ENCODE data around the gene TBX1.
A peak's percentile ranks its signal among the peaks of the same experiment; 100 is the strongest.

The TBX1 gene

DNA sequence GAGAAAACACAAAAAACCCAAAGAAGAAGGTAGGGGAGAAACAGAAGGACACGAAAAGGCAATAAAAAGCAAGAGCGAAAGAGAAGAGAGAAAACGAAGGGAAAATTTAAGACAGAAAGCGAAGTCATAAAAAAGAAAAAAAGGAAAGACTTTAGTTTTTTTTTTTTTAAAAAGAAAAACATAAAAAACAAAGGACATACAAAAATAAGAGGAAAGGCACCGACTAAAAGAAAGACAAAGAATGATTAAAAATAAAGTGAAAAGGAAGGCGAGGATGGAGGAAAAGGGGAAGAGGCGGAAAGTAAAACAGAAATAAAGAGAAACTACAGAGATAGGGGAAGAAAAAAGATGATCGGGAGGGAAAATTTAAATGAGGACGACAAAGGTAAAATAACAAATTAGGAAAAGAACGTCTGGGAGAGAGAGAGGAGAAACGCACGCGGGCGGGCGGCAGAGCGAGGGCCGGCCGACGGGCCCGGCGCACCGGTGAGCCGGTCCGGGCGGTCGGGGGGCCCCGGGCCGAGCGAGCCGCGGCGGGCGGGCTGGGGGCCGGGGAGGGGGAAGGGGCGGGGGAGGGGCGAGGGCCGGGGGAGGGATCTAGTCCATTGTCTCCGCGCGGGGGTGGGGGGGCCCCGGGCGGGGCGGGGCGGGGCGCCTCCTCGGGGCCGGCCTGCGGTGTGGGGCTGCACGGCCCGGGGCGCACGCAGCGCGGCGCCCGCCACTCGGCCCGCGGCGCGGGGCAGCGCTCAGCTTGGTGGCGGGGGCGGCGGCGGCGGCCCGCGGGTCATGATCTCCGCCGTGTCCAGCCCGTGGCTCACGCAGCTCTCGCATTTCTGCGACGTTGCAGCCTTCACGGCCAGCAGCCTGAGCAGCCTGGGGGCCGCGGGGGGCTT lies at the start of gene TBX1:
Gene TBX1, plus strand, starts transcription at position 721 of the 893 bp plus-strand sequence. Its CDS starts 66 bp downstream, at position 787.
- H3K27ac Mint-ChIP-seq = peak within 1 kb of the TSS; percentile 53
- H3K4me3 Mint-ChIP-seq = peak within 1 kb of the TSS; percentile 79
- no peaks in the 10 kb centered on the region for H3K9me3 Mint-ChIP-seq
- H3K4me1 Mint-ChIP-seq (ENCODE audit: low read depth) = peaks cover 20% of the 10 kb centered on the region
- H3K36me3 Mint-ChIP-seq (ENCODE audit: low read depth) = peaks cover 2% of the 10 kb centered on the region
- no peak for DNase-seq (ENCODE audit: low spot score)
- peaks cover 67% of the 10 kb centered on the region for H3K27me3 Mint-ChIP-seq (ENCODE audit: low read depth)

DNA sequence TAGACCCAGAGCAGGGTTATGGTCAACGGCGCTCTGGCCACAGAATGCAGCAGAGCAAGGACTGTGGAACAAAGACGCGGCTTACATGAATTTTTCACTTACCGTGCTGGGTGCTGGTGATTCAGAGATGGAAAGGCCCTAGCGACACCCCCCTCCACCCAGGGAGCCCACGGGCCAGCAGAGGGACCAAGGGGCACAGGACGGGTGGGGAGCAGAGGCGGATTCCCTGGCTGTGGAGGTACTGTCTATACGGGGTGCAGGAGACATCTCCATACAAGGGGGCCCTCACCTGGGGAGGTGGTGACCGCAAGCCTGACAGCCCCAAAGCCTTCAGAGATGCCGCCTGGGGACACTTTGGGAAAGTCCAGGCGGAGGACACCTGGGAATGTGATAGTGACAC lies 47.3 kb upstream of the TBX1 start:
- Mint-ChIP-seq H3K9me3 (no peaks in the 10 kb centered on the region), H3K4me1 (ENCODE audit: low read depth) (peaks cover 2% of the 10 kb centered on the region), H3K27ac (no peak overlapping the region), H3K4me3 (peak overlapping the region; percentile 62), H3K36me3 (ENCODE audit: low read depth) (no peaks in the 10 kb centered on the region), H3K27me3 (ENCODE audit: low read depth) (peaks cover 21% of the 10 kb centered on the region)
- DNase-seq (ENCODE audit: low spot score) = no peak

DNA sequence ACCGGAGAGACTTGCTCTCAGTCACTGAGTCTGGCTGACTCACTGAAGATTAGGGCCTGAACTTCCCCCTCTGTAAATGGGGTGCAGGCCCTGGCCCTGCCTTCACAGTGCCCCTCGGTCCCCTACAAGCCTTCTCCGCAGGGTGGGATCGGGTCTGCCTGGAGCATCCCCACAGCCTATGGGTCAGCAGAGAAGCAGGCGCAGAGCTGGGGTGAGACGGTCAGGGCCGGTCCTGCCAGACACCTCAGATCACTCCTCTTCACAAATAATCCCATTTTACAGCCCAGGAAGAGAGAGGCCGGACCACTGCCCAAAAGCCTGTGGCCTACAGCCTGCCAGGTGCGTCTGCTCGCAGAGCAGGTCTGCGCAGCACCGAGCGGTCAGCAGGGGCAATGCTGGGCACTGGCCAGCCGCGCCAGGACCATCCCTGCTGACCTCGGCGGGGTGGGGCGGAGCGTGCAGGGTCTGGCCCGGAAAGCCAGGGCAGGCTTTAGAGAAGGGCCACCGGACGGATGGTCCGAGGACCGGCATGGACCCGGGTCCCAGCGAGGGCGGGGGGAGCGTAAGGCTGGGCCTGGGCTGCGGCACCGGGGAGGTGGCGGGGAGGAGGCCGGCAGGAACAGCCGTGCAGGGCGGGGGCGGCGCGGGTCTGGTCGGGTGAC lies 46.8 kb upstream of the TBX1 start:
- no peak overlapping the region for H3K27ac Mint-ChIP-seq
- H3K36me3 Mint-ChIP-seq (ENCODE audit: low read depth) = no peaks in the 10 kb centered on the region
- peaks cover 2% of the 10 kb centered on the region for H3K4me1 Mint-ChIP-seq (ENCODE audit: low read depth)
- no peaks in the 10 kb centered on the region for H3K9me3 Mint-ChIP-seq
- no peak for DNase-seq (ENCODE audit: low spot score)
- peaks cover 21% of the 10 kb centered on the region for H3K27me3 Mint-ChIP-seq (ENCODE audit: low read depth)
- peak overlapping the region; percentile 62 for H3K4me3 Mint-ChIP-seq

DNA sequence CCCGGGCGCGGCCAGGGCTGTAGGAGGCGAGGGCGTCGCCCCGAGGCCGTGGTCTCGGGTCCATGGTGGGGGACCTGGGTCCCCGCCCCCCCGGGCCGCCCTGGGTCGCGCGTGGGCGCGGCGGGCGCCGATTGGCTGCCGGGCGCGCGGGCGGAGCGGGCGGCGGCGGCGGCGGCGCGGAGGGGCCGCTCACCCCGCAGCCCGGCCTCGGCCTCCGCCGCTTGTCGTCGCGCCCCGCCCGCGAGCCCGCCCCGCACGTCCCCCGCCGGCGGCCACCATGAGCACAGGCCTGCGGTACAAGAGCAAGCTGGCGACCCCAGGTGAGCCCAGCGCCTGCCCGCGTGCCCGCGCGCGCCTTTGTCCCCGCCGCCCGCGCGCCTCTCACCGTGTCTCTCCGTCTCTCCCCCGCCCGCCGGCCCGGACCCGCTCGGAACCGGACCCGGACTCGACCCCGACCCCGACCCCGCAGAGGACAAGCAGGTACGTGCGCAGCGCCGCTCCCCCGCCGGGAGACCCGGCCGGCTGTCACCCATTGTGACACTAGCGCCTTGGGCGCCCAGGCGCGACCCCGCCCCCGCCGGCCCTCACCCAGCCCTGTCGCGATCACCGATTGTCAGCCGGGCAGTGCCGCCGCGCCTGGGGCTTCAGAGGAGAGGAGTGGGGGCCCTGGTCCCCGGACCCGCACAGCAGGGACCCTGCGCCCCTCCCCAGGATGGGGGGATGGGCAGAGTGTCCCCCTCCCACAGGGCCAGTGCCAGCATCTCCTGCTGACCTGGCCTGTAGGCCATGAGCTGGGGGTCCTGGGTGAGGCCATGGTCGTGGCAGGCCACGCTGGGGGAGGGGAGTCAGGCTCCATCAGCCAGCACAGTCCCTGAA lies 46.0 kb upstream of the TBX1 start, which contains the start of gene SEPTIN5:
Gene SEPTIN5, plus strand, starts transcription at position 192 of the 876 bp plus-strand sequence. Its CDS starts 86 bp downstream, at position 278.
- H3K36me3 Mint-ChIP-seq (ENCODE audit: low read depth) = no peaks in the 10 kb centered on the region
- H3K4me3 Mint-ChIP-seq = peak within 1 kb of the TSS; percentile 62

DNA sequence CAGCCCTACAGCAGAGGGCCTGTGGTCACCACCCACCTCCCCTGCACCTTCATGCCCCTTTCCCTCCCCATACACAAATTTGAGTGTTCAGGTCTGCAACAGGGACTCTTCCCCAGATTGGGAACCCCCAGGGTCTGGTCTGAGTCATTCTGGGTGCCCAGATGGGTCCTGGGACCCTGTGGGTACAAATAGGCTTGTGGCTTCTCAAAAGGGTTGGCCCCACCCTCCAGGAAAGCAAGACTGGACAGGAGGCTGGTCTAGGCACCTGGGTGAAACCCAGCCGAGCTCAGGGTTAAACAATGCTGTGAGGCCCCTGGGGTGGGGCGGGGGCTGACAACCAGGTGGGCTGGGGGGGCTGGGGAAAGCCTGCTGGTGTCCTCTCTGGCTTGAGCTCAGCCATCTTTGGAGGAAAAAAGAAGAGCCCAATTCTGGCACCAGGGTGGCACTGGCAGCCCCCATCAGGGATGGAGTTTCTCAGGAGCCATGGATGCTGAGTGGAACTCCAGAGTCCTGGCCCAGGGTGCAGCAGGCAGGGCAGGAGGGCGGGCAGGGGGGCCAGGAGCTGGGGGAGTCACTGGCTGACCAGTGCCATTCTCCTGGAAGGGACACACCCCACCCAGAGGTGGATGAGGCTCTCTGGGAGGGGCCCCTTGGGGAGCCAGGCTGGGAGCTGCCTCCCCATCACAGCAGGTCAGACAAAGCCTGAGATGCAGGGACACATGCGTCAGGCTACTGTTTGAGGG lies 45.2 kb upstream of the TBX1 start:
- Mint-ChIP-seq H3K27me3 (ENCODE audit: low read depth) (peaks cover 34% of the 10 kb centered on the region), H3K4me3 (peak overlapping the region; percentile 36), H3K27ac (no peak overlapping the region), H3K9me3 (no peaks in the 10 kb centered on the region), H3K36me3 (ENCODE audit: low read depth) (no peaks in the 10 kb centered on the region), H3K4me1 (ENCODE audit: low read depth) (peaks cover 2% of the 10 kb centered on the region)
- no peak for DNase-seq (ENCODE audit: low spot score)

More for the DNA sequence above, 46.0 kb upstream of the TBX1 start, which contains the start of gene SEPTIN5:
- DNase-seq (ENCODE audit: low spot score) = no peak
- H3K27ac Mint-ChIP-seq = no peak within 1 kb of the TSS
- H3K9me3 Mint-ChIP-seq = no peaks in the 10 kb centered on the region
- H3K4me1 Mint-ChIP-seq (ENCODE audit: low read depth) = peaks cover 2% of the 10 kb centered on the region
- peaks cover 26% of the 10 kb centered on the region for H3K27me3 Mint-ChIP-seq (ENCODE audit: low read depth)

DNA sequence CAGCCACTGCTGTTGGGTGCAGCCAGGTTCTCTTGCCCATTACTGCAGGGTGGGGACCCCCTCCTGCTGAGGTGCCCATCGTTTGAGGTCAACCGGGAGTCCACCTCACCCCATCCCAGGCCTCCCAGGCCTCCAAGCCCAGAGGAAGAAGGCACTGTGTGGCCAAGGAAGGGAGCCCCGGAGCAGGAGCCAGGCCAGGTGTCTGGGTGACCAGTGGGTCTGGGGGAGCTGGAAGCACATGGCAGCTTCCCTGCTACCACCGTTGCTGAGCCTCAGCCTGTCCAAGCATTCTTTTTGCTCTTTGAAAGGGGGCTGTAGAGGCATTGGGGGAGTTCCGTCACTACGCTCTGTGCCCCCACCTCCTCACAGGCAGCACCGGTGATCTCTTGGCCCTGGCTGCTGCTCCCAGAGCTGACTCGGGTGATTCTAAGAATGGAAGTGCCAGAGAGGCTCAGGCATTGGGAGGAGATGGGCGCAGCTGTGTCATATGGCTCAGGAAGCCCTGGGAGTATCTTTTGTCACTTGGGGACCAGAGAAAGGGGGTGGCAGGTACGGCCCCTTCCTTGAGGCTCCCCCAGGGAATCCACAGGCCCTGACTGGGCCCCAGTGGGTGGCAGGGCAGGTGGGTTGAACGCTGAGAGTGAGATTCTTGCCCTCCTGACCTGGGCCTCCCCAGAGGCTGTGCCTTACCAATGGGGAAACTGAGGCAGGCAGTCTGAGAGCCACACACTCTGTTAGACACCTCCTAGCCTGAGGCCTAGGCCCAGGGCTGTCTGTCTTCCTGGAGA lies 44.3 kb upstream of the TBX1 start:
- DNase-seq (ENCODE audit: low spot score) = no peak
- H3K27ac Mint-ChIP-seq = no peak overlapping the region
- no peak overlapping the region for H3K4me3 Mint-ChIP-seq

DNA sequence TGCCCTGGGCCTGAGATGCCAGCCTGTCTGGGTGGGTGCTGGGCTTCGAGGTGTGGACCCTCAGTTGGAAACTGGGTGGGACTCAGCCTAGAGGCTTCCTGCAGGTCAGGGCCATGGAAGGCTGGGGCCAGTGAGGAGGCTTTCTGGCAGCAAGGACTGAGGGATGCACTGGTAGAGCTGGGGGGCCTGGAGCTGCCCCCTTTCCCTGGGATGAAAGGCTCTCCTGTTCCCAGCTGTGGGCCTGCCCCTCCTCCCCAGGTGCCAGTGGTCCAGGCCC lies 43.8 kb upstream of the TBX1 start:
- no peaks in the 10 kb centered on the region for H3K36me3 Mint-ChIP-seq (ENCODE audit: low read depth)
- H3K9me3 Mint-ChIP-seq = no peaks in the 10 kb centered on the region
- H3K4me1 Mint-ChIP-seq (ENCODE audit: low read depth) = peaks cover 2% of the 10 kb centered on the region
- no peak overlapping the region for H3K4me3 Mint-ChIP-seq
- peaks cover 45% of the 10 kb centered on the region for H3K27me3 Mint-ChIP-seq (ENCODE audit: low read depth)
- no peak overlapping the region for H3K27ac Mint-ChIP-seq
- DNase-seq (ENCODE audit: low spot score) = no peak

More for the DNA sequence above, 44.3 kb upstream of the TBX1 start:
- H3K4me1 Mint-ChIP-seq (ENCODE audit: low read depth) = peaks cover 2% of the 10 kb centered on the region
- H3K27me3 Mint-ChIP-seq (ENCODE audit: low read depth) = peaks cover 43% of the 10 kb centered on the region
- no peaks in the 10 kb centered on the region for H3K9me3 Mint-ChIP-seq
- H3K36me3 Mint-ChIP-seq (ENCODE audit: low read depth) = no peaks in the 10 kb centered on the region

DNA sequence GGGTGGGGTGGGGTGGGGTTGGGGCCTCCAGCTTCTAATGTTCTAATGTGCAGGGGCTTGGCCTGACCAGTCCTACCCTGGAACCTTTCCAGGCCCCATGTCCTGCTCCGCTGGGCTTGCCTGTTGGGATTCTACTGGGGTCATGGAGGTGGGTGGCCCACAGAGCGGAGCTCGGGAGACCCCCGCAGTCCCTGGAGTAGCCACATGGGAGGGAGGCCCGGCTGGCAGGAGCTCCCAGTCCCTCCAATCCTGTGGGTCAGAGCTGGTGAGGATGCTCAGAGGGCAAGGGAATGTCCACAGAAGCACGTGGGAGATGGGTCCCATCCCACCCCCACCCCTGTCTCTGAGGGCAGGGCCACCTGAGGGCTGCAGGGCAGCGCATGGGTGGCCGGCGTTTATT lies 43.4 kb upstream of the TBX1 start:
- H3K9me3 Mint-ChIP-seq = no peaks in the 10 kb centered on the region
- DNase-seq (ENCODE audit: low spot score) = no peak
- no peaks in the 10 kb centered on the region for H3K36me3 Mint-ChIP-seq (ENCODE audit: low read depth)
- H3K27me3 Mint-ChIP-seq (ENCODE audit: low read depth) = peaks cover 43% of the 10 kb centered on the region
- peaks cover 2% of the 10 kb centered on the region for H3K4me1 Mint-ChIP-seq (ENCODE audit: low read depth)
- no peak overlapping the region for H3K4me3 Mint-ChIP-seq
- H3K27ac Mint-ChIP-seq = no peak overlapping the region

DNA sequence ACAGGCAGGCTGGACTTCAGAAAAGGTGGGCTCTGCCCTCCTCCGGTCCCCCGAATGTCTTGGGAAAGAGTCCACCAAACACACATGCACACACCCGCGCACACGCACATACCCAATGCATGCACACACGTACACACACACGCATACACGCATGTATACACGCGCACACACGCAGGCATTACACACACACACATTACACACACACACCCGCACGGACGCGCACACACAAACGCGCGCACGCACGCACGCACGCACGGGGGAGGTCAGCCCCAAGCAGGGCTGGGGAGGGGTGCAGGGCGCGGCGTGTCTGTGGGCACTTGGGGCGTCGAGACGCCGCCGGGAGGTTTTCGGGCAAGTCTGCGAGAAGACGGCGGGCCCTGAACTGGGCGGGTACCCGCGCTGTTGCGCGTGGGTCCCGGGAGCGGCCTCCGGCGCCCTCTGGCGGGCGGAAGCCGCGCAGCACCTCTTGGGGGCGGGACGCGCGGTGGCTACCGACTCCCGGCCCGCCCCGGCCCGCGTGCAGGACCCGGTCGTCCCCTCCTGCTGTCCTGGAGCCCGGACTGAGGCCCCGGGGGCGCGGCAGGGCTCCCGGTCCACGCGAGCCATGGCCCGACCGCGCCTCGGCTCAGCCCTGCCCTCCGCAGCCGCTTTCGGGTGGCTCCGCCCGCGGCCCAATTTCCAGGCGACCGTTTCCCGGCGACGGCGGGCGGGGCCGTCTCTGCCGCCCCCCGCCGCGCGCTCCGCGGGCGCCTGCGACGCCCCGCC lies 42.7 kb upstream of the TBX1 start:
- Mint-ChIP-seq H3K4me1 (ENCODE audit: low read depth) (peaks cover 2% of the 10 kb centered on the region), H3K27ac (no peak overlapping the region), H3K9me3 (no peaks in the 10 kb centered on the region), H3K27me3 (ENCODE audit: low read depth) (peaks cover 43% of the 10 kb centered on the region), H3K4me3 (peak overlapping the region; percentile 75), H3K36me3 (ENCODE audit: low read depth) (no peaks in the 10 kb centered on the region)
- peak; percentile 80 for DNase-seq (ENCODE audit: low spot score)

DNA sequence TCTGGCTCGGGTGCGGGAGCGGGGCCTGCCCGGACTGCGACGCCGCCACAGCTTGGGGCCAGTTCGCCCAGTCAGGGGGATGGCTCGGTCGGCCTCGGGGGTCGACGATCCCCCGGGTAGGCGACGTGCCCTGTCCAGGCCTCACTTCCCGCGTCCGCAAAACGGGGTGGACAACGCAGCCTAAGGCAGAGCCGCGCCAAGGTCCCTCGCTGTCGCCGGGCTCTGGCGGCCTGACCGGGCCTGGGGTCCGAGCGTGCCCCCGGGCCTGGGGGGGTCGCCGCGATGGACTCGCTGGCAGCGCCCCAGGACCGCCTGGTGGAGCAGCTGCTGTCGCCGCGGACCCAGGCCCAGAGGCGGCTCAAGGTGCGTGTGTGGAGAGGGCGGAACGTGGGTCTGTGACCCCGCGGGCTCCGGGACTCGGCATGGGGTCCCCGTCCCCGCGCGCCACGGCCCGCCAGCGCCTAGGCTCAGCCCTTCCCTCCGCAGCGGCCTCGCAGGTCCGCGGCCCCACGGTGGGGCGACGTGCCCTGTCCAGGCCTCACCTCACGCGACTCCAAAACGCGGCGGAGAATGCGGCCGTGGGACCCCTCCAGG lies 42.0 kb upstream of the TBX1 start:
- peaks cover 2% of the 10 kb centered on the region for H3K4me1 Mint-ChIP-seq (ENCODE audit: low read depth)
- H3K36me3 Mint-ChIP-seq (ENCODE audit: low read depth) = no peaks in the 10 kb centered on the region
- no peak overlapping the region for H3K27ac Mint-ChIP-seq
- H3K27me3 Mint-ChIP-seq (ENCODE audit: low read depth) = peaks cover 42% of the 10 kb centered on the region
- no peaks in the 10 kb centered on the region for H3K9me3 Mint-ChIP-seq
- H3K4me3 Mint-ChIP-seq = no peak overlapping the region
- DNase-seq (ENCODE audit: low spot score) = no peak

DNA sequence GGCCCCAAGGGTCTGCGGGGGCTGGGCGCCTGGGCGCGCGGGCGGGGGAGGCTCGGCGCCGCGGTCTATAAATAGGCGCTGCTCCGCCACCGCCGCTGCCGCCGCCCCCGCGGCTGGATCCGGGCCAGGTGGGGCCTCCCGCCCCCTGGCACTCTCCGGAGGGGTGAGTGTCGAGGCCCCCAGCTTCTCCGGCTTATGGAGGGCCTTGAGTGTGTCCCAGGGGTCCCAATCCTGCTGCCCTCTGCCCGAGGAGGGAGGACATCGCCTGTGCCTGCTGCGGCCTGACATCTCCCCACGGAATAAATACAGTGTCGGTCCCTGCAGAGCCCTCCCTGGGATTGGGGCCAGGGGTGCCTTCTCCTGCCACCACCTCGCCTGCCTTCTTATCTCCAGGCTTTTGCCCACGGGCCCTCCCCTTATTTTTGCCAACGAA lies 41.5 kb upstream of the TBX1 start:
- peaks cover 40% of the 10 kb centered on the region for H3K27me3 Mint-ChIP-seq (ENCODE audit: low read depth)
- H3K27ac Mint-ChIP-seq = no peak overlapping the region
- H3K9me3 Mint-ChIP-seq = no peaks in the 10 kb centered on the region
- no peaks in the 10 kb centered on the region for H3K36me3 Mint-ChIP-seq (ENCODE audit: low read depth)
- peaks cover 2% of the 10 kb centered on the region for H3K4me1 Mint-ChIP-seq (ENCODE audit: low read depth)
- no peak for DNase-seq (ENCODE audit: low spot score)
- peak overlapping the region; percentile 69 for H3K4me3 Mint-ChIP-seq

DNA sequence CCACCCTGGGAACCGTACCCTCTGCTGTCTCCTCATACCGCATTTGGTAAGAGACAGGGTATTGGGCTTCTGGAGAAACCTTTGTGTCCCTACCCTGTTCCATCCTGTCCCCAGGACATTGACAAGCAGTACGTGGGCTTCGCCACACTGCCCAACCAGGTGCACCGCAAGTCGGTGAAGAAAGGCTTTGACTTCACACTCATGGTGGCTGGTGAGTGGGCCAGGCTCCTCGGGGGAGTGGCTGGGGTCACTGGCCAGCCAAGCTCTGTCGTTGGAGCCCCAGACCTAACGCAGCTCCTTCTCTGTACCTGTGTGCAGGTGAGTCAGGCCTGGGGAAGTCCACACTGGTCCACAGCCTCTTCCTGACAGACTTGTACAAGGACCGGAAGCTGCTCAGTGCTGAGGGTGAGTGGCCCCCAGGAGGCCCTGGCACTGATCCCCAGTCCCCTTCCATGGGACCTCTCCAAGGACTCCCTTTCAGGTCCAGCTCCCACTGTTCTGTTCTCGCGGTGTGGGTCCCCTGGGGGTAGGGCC lies 41.0 kb upstream of the TBX1 start:
- H3K27ac Mint-ChIP-seq = no peak overlapping the region
- H3K4me3 Mint-ChIP-seq = peak overlapping the region; percentile 69
- peaks cover 2% of the 10 kb centered on the region for H3K4me1 Mint-ChIP-seq (ENCODE audit: low read depth)
- no peaks in the 10 kb centered on the region for H3K36me3 Mint-ChIP-seq (ENCODE audit: low read depth)
- H3K9me3 Mint-ChIP-seq = no peaks in the 10 kb centered on the region
- H3K27me3 Mint-ChIP-seq (ENCODE audit: low read depth) = peaks cover 42% of the 10 kb centered on the region
- no peak for DNase-seq (ENCODE audit: low spot score)

All from T-helper 2 cell treated with Interferon-gamma antibody and Interleukin-4, amounts not matched to agents 5 μg/mL and 100 μg/mL, for 36 hours (primary cell).